GM21423 (cell line): ENCODE data around the gene DNAH10.

Source experiments
- ATAC-seq: cut with Tn5 transposase; IDR thresholded peaks from one replicate; pipeline ENCODE4 v1.9.1; 2021; ENCODE audit warnings: mild to moderate bottlenecking, moderate library complexity; ENCODE audit not compliant: unreplicated experiment

The DNAH10 gene

GRCh38 chr12:123931686-123932321 lies 169.7 kb downstream of the DNAH10 start:
- ATAC-seq, result no peak

DNA sequence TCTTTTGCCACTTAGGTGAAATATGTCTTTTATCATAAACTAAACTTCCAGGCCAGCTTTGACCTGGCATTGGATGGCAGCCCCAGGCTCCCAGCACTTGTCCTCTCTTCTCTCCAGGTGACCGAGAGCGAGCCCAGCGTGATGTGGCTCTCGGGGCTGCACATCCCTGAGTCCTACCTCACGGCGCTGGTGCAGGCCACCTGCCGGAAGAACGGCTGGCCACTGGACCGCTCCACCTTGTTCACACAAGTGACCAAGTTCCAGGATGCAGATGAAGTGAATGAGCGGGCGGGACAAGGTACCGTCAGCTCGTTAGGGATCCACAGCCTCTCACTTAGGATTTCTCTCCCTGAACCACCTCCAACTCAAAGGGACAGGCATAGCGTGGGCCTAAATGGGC lies 171.1 kb downstream of the DNAH10 start:
- ATAC-seq, result no peak

DNA sequence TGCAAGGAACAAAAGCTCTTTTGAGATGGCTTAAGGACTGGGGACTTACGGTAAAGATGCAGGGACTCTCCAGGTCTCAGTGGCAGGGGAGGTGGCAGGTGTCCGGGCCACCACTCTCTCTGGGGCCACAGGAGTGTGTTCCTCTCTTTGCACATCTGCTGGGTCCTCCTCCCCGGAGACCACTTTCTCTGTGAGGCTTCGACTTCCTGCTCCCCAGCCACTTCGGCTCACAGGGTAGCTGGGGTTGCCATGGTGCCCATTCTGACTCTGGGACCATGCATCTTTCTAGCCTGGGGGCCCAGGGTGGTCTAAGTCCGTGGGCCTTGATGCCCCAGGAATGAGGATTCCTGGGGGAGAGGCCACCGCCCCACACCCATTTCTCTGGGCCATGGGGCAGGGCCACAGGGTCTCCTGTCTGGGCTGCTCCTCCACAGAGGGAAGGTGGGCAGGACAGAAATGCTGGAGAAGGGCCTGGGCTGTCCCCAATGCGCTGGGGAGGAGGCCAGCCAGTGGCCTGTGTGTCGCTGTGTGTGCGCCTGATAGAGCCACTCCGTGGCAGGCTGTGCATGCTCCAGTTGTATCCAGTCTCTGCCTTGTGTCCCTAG lies 172.0 kb downstream of the DNAH10 start:
- ATAC-seq, result no peak

DNA sequence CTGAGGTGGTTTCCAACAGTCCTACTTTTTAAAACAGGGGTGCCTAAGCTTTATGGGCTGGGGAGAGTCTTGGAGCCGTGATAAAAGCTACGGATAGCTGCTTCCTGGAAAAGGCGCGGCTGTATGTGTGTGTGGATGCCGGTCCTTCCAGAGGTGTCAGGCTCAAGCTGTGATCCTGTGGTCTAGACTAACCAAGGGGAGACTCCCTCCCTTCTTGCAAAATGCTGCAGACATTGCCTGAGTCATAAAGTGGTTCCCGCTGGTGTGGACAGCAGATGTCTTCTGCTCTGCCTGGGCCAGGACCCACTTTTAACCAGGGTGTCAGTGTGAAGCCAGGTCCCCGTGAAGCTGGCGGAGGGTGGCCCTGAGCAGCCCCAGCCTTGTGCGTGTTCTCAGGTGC lies 172.7 kb downstream of the DNAH10 start:
- ATAC-seq, result no peak

GRCh38 chr12:123935956-123936355 lies 173.9 kb downstream of the DNAH10 start:
- ATAC-seq, result no peak

GRCh38 chr12:123936471-123936870 lies 174.4 kb downstream of the DNAH10 start:
- ATAC-seq, result no peak

DNA sequence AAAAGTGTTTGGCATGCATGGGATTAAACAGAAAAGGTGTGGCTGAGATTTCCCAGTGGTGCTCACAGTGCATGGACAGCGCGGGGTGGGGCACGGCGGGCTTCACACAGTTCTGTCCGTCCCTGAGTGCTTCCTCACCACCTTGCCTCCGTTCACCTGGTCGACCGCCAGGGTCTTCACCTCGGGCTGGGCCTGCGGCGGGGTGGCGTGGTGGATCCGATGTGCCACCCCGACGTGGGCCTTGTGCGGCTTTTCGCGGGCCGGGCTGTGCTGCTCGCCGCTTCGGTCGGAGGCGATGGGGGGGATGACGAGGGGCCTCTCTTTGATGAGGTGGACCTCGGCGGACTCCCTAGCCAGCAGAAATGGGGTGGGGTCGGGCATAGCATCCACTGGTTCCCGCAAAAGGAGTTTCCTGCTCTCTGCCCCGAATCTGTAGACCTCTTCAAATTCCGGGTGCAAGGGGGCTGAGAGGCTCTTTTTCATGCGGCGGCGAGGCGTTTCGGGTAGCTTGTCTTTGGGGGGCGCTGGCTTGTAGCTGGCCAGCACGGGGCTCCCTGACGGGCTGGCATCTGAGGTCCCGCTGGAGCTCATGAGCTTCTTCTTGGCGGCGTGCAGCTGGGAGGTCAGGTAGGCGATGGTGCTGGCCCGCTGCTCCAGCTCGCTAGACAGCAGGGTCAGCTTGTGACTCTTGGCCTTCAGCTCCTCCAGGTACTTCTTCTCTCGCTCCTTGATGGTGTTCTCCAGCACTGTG lies 175.0 kb downstream of the DNAH10 start:
- ATAC-seq, result no peak

- peak; percentile 71 for ATAC-seq
Observed at GRCh38 chr12:123937707-123938591, 175.8 kb downstream of the DNAH10 start.

- ATAC-seq, result no peak
Observed at GRCh38 chr12:123938679-123939480, 176.8 kb downstream of the DNAH10 start.

- no peak for ATAC-seq
Observed at GRCh38 chr12:123939716-123940626, 177.9 kb downstream of the DNAH10 start.

DNA sequence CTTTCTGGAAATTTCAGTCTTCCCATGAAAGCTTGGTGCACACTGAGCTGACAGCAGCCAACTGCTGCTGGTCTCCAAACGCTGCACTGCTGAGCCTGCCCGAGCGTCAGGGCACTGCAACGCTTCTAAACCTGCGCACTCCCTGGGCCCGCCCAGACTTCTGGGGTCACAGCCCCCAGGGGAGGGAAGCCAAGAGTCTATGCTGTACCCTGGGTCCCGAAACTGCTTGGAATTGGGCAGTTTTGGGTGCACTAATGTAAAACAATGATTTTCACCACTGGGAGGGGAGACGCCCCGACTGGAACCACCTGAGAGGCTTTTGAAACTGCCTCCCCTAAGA lies 178.5 kb downstream of the DNAH10 start:
- no peak for ATAC-seq

GRCh38 chr12:123941000-123941399 lies 178.9 kb downstream of the DNAH10 start:
- no peak for ATAC-seq

GRCh38 chr12:123941624-123942237 lies 179.6 kb downstream of the DNAH10 start:
- ATAC-seq, result no peak

DNA sequence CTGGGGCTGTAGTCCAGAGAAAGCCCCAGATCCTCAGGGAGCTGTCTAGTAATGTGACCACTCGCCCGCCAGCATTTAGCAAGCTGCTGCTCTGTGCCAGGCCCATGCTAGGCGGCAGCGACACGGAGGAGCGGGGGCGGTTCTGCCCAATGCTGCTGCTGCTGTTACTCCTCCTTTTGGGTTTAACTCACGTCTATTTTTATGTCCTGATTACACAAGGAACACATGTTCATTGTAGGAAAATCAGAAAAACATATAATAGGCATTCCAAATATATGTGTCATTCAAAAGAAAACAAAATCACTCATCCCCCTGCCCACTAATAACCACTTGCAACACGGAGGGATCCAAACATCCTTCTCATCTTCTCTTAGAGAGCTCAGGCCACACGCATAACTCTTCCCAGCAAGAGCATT lies 180.1 kb downstream of the DNAH10 start:
- ATAC-seq, result no peak

GRCh38 chr12:123942911-123943648 lies 181.0 kb downstream of the DNAH10 start:
- ATAC-seq, result no peak

DNA sequence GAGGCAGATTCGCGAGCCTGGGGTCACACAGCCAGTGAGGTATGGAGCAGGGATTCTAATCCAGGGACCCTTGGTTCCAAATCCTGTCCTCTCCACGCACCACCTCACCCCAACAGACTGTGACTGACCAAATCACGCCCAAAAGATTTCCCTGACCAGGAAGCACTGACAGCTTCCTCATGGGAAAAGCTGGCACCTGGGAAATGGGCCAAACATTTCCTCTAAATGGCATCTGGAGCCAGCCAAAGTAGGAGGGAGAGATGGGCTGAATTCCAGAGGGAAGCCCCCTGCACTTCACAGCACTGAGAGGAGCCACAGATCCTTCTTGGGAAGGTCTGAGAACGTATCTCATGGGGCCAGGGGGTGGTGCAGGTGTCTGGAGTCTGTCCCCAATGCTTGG lies 181.7 kb downstream of the DNAH10 start:
- ATAC-seq, result no peak

DNA sequence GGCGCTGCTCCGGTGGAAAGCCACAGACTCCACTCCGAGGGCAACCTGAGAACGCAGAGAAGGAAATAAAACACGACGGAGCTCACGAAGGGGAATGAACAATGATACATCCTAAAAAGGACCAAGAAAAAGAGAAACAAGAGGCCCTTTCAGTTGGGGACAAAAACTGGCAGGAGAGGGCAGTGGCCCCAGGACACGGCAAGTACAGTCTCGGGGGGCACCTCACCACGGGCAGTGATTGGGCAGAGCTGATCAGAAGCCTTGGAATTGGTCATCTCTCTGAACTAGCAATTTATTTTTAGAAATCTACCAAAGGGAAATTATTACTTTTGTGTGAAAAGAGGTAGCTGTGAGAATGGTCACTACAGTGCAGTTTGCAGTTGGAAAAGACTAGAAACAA lies 182.6 kb downstream of the DNAH10 start:
- no peak for ATAC-seq
